ENCODE data around the gene DPYSL4. TPM values are rescaled to one million over a fixed set of nuclear protein-coding genes. Genes with fewer than 3 reads are reported as not detected.
A peak's percentile ranks its signal among the peaks of the same experiment; 100 is the strongest.

Gene DPYSL4
- total RNA-seq, 2 experiments from 2014 or later = 20.9 to 23.2 TPM

DNA sequence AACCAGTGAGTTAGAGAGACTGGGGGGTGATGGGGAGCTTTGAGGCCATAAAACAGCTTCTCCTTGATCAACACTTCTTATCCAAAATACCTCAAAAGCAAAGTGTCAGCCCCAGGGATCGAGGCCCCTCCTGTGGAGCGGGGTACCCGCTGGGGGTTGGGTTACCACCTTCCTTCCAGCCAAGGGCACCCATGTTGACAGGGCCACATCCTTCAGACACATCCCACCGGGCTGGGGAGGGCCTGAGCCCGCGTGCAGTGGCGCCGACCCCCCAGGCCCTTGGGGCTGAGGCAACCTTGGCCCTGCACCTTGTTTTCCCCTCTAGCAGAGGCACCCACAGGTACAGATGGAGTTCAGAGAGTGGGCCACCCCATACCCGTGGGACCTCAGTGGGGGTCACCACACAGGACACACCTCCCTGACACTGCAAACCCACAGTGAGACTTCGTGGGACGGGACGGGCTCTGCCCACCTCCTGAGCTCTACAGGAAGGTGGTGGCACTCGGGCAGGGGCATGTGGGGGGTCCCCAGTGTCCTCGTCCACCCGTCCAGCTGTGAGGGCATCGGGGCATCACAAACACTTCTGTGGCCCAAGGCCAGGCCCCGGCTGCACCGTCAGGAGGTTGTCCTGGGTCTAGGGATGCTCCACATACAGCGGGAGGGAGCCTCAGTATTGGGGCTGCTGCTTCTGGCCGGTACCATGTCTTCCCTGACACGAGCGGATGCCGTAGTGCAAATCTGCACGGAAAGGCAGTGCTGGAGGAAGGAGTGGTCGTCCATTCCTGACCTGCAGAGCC, 10.7 kb downstream of the DPYSL4 start:
- TF ChIP-seq, protein P1, sequence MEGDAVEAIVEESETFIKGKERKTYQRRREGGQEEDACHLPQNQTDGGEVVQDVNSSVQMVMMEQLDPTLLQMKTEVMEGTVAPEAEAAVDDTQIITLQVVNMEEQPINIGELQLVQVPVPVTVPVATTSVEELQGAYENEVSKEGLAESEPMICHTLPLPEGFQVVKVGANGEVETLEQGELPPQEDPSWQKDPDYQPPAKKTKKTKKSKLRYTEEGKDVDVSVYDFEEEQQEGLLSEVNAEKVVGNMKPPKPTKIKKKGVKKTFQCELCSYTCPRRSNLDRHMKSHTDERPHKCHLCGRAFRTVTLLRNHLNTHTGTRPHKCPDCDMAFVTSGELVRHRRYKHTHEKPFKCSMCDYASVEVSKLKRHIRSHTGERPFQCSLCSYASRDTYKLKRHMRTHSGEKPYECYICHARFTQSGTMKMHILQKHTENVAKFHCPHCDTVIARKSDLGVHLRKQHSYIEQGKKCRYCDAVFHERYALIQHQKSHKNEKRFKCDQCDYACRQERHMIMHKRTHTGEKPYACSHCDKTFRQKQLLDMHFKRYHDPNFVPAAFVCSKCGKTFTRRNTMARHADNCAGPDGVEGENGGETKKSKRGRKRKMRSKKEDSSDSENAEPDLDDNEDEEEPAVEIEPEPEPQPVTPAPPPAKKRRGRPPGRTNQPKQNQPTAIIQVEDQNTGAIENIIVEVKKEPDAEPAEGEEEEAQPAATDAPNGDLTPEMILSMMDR (IDR thresholded peaks at IDR 0.05) = no peak
- ChIA-PET CTCF (no interaction called here), POLR2A (interaction anchor here (0.9 kb wide), 1 partner anchor 8 kb away, joined by 3 read pairs; no protein-coding TSS in a partner anchor)
- no peaks in the 10 kb centered on the region for H3K4me1 Mint-ChIP-seq (ENCODE audit: low read depth)
- ATAC-seq (no peak), DNase-seq (no peak)
- peaks cover 2% of the 10 kb centered on the region for H3K27me3 Mint-ChIP-seq
- H3K4me3 Mint-ChIP-seq = no peak overlapping the region
- no peaks in the 10 kb centered on the region for H3K9me3 Mint-ChIP-seq
- intact Hi-C loops (cut with micrococcal nuclease) = no loop called here
- H3K27ac Mint-ChIP-seq = no peak overlapping the region
- H3K36me3 Mint-ChIP-seq (ENCODE audit: low read depth) = no peaks in the 10 kb centered on the region

DNA sequence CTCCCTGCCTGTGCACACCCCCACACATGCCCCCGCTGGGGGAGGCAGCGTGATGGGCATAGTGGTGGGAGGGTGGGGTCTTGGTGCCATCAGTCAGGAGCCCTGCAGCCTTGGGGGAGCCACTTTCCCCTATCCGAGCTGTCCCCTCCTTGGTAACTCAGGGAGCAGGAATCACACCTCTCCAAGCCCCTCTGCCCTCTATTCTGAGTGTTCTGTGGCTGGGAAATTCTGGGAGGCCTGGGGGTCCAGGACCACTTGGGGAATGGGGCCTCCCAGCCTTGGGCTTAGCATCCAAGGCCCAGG, 11.3 kb downstream of the DPYSL4 start:
- Mint-ChIP-seq H3K27ac (no peak overlapping the region), H3K36me3 (ENCODE audit: low read depth) (no peaks in the 10 kb centered on the region), H3K9me3 (no peaks in the 10 kb centered on the region), H3K4me1 (ENCODE audit: low read depth) (no peaks in the 10 kb centered on the region), H3K4me3 (no peak overlapping the region), H3K27me3 (peaks cover 2% of the 10 kb centered on the region)
- DNase-seq = no peak
- TF ChIP-seq, protein P1 (IDR thresholded peaks at IDR 0.05) = no peak
- ChIA-PET POLR2A (no interaction called here), CTCF (no interaction called here)
- intact Hi-C loops (cut with micrococcal nuclease) = no loop called here
- no peak for ATAC-seq

DNA sequence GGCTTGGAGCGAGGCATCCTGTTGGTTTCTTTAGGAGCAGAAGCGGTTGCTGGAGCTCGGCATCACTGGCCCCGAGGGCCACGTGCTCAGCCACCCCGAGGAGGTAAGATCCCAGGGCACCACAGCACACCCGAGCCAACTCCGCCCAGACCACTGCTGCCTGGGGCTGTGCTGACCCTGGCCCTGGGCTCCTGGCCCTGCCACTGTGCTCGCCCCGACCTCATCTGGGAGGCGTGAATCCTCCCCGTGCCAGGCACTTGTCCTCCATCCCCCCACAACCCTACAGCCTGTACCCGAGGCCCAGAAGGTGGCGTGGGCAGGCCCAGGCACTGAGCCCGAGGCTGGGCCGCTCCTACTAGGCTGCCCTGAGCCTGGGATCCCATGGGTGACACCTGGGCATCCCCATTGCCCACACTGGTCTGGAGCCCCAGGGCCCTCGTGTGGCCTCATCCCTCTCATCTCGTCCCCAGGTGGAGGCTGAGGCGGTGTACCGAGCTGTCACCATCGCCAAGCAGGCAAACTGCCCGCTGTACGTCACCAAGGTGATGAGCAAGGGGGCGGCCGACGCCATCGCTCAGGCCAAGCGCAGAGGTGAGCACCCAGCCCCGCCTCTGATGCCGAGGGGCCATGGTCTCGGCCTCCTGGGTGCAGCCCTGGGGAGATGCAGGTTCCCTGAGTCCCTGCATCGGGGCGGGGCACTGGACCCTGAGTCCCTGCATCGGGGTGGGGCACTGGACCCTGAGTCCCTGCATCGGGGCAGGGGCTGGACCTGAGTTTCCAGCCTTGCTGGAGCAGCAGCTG, 11.8 kb downstream of the DPYSL4 start:
- ChIA-PET POLR2A (no interaction called here), CTCF (no interaction called here)
- Mint-ChIP-seq H3K36me3 (ENCODE audit: low read depth) (no peaks in the 10 kb centered on the region), H3K9me3 (no peaks in the 10 kb centered on the region), H3K4me1 (ENCODE audit: low read depth) (no peaks in the 10 kb centered on the region), H3K27ac (no peak overlapping the region), H3K4me3 (no peak overlapping the region), H3K27me3 (peaks cover 2% of the 10 kb centered on the region)
- intact Hi-C loops (cut with micrococcal nuclease) = no loop called here
- ATAC-seq (no peak), DNase-seq (no peak)
- TF ChIP-seq, protein P1 (IDR thresholded peaks at IDR 0.05) = no peak

DNA sequence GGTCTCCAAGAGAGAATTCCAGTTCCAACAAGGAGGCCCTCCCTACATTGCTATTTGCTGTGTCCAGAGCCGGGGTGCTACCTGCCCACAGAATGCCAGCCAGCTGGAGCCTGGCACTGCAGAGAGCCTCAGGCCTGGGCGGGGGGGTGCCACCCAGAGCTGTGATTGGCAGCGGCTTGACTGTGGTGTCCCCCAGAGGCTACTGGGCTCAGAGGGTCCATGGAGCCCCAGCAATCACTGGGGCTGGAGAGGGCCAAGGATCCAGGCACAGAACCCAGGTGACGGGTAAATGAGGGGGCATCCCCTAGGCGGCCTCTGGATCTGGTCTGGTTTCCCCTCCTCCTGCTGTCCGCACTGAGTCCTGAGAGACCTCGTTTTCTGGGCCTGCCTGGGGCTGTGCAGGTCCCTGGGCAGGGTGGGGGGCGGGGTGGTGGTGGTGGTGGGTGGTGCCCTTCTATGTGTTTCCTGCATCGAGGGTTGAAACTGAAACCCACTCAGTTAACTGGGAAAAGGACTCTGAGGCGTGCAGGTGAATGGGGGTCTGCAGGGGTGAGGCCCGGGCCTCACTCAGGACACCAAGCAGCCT, 12.6 kb downstream of the DPYSL4 start:
- Mint-ChIP-seq H3K27me3 (peaks cover 2% of the 10 kb centered on the region), H3K4me1 (ENCODE audit: low read depth) (no peaks in the 10 kb centered on the region), H3K36me3 (ENCODE audit: low read depth) (no peaks in the 10 kb centered on the region), H3K27ac (no peak overlapping the region), H3K9me3 (no peaks in the 10 kb centered on the region), H3K4me3 (no peak overlapping the region)
- POLR2A ChIA-PET = no interaction called here
- ATAC-seq (peak; percentile 37), DNase-seq (no peak)
- CTCF ChIA-PET = no interaction called here
- intact Hi-C loops (cut with micrococcal nuclease) = no loop called here
- TF ChIP-seq, protein P1 (IDR thresholded peaks at IDR 0.05) = no peak

DNA sequence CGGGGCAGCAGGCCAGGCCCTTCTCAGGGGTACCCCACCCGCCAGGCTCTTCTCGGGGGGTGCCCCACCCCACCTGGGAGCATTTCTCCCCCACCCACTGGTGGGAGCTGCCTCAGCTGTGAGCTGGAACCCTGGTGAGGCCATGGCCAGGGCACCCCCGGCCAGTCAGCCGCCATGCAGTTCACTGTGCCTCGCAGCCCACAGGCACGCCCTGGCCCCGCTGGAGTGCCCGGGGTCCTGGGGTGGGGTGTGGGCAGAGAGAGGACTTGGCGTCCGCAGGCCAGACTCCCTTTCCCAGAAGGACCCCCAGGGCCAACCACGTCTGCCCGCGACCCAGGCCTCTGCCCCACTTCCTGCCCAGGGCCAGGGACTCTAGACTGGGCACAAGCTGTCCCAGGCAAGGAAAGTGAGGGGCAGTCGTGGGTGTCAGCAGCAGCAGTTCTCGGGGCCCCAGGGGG, 13.1 kb downstream of the DPYSL4 start:
- Mint-ChIP-seq H3K36me3 (ENCODE audit: low read depth) (no peaks in the 10 kb centered on the region), H3K4me3 (no peak overlapping the region), H3K27ac (no peak overlapping the region), H3K9me3 (no peaks in the 10 kb centered on the region), H3K27me3 (no peaks in the 10 kb centered on the region), H3K4me1 (ENCODE audit: low read depth) (no peaks in the 10 kb centered on the region)
- DNase-seq (no peak), ATAC-seq (no peak)
- POLR2A ChIA-PET = interaction anchor here (0.8 kb wide), 1 partner anchor 30 kb away, joined by 3 read pairs; no protein-coding TSS in a partner anchor
- CTCF ChIA-PET = no interaction called here
- TF ChIP-seq, protein P1 (IDR thresholded peaks at IDR 0.05) = no peak
- intact Hi-C loops (cut with micrococcal nuclease) = no loop called here
